A549 (cell line): ENCODE measurements around the gene GLB1L2.

Experiments used
- MAFK ChIP-seq: fragments of 450-650 bp; IDR thresholded peaks from 2 replicates; pipeline ENCODE4 v1.6.1; 2014; ENCODE audit not compliant: partially characterized antibody
- TF ChIP-seq, protein P1 (sequence below): fragments of >200 bp; sonication (Bioruptor Twin); formaldehyde crosslinking; IDR thresholded peaks from 3 replicates; pipeline ENCODE4 v1.5.1; 2016
- TF ChIP-seq, protein P2 (sequence below): IDR thresholded peaks from 2 replicates; pipeline ENCODE4 v1.6.1; 2012

DNA sequence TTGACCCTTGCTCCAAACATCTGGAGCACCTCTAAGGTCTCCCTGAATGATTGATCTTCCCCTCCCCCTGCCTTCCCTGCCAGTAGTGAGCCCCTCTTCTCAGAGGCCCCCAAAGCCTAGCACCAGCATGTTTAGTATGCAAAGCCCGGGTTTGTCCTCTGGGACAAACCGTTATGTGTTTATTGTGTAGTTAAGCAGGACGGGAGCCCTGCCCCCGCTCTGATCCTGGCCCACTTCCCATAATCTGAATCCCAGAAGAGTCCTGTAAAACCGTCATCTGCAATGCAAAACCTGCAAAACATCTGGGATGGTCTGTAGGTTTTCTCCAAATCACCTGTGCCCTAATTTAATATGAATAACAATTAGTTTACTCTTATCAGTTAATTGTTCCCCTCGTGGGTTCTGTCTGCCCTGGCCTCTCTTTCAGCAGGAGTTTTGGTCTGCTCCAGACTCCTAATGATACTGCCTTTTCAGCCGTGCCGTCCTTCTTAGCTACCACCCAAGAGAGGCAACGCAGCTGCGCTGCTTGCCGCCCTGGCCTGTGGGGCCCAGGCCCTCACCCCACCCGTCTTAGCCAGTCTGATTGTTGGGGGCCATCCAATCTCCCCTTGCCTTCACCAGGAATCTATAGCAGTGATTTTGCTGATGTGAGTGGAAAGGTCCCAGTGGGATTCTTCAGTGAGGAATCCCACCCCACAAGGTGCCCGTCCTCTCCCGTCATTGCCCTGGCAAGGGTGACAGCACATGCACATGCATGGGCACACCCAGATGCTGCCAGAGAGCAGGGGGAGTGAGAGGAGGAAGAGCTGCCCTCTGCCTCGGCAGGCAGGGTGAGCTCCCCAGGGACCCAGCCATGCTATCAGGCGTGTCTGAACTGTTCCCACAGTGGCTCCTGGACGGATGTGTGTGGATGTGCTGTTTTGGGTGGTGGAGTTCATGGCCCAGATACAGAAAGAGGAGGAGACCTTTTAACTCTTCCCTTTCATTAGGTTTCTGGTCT, 83.3 kb downstream of the GLB1L2 start:
- TF ChIP-seq, protein P1, sequence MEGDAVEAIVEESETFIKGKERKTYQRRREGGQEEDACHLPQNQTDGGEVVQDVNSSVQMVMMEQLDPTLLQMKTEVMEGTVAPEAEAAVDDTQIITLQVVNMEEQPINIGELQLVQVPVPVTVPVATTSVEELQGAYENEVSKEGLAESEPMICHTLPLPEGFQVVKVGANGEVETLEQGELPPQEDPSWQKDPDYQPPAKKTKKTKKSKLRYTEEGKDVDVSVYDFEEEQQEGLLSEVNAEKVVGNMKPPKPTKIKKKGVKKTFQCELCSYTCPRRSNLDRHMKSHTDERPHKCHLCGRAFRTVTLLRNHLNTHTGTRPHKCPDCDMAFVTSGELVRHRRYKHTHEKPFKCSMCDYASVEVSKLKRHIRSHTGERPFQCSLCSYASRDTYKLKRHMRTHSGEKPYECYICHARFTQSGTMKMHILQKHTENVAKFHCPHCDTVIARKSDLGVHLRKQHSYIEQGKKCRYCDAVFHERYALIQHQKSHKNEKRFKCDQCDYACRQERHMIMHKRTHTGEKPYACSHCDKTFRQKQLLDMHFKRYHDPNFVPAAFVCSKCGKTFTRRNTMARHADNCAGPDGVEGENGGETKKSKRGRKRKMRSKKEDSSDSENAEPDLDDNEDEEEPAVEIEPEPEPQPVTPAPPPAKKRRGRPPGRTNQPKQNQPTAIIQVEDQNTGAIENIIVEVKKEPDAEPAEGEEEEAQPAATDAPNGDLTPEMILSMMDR: no peak
- TF ChIP-seq, protein P2, sequence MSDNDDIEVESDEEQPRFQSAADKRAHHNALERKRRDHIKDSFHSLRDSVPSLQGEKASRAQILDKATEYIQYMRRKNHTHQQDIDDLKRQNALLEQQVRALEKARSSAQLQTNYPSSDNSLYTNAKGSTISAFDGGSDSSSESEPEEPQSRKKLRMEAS: no peak
- no peak for TF ChIP-seq MAFK
